ENCODE results near the gene PDCL2. TPM values are rescaled to one million over a fixed set of nuclear protein-coding genes. Genes with fewer than 3 reads are reported as not detected.
"Not testable (repeated sequence)": the region's sequence is repeated elsewhere in the genome, so short reads cannot be mapped to it uniquely, and the experiment has no call there.

The PDCL2 gene
- total and polyA plus RNA-seq, 3 experiments from 2014 or later: not detected

DNA sequence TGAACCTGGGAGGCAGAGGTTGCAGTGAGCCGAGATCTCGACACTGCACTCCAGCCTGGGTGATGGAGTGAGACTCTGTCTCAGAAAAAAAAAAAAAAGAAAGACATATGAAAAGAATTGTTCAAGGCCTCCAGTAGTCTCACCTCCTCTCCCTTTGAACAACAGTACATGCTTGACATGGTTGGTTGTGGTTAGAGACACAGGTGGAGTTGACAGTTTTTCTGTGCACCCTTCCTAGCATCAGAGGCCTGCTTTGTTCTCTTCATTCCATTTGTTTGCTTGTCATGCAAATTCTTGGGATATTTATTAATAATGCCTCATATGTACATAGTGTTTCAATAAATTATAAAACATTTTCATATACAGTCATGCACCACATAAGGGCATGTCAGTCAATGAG is 18.3 kb upstream of the PDCL2 start:
- Histone ChIP-seq H3K9me3 (ENCODE audit: low read length) (no peaks in the 10 kb centered on the region), H3K4me3 (ENCODE audit: low read length) (no peak overlapping the region), H3K36me3 (ENCODE audit: insufficient read depth, low read length) (no peaks in the 10 kb centered on the region), H3K4me1 (ENCODE audit: insufficient read depth, low read length) (no peaks in the 10 kb centered on the region), H3K27me3 (ENCODE audit: insufficient read depth, low read length, poor library complexity, severe bottlenecking) (no peaks in the 10 kb centered on the region), H3K27ac (ENCODE audit: low read depth, low read length) (no peak overlapping the region)
- peaks cover 3 to 5% of the 10 kb centered on the region in 2 donors for H3K27me3 Mint-ChIP-seq
- no peak for DNase-seq
- CTCF ChIA-PET: no interaction called here
- H3K27ac Mint-ChIP-seq: no peak overlapping the region
- H3K4me1 Mint-ChIP-seq: peaks cover 6 to 11% (median 7%) of the 10 kb centered on the region in 3 donors
- H3K36me3 Mint-ChIP-seq: no peaks in the 10 kb centered on the region
- no peaks in the 10 kb centered on the region for H3K9me3 Mint-ChIP-seq
- POLR2A ChIA-PET: no interaction called here
- peak overlapping the region in 1 of 7 donors; percentile 80 for H3K4me3 Mint-ChIP-seq

DNA sequence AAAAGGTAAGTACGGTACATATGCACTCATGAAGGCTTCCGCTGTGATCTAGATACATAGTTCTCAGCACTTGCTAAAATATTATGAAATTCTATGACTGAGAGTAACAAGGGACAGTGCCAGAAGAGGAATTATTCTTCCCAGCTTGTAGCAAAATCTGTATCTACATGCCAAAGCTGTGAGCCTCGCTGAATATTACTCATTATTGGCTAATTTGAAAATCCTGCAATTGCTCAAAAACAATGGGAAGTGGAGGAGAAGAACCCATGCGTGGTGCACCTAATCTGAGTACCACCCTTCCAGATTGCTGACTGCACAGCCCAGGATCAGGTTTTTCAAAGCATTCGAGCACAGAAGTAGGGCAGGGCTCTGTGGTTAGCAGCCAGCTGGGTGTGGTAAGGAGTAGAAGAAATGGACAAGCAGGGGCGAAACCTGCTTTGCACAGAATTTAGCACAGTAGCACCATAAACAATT is 17.4 kb upstream of the PDCL2 start:
- Histone ChIP-seq H3K27ac (ENCODE audit: low read depth, low read length) (no peak overlapping the region), H3K4me3 (ENCODE audit: low read length) (no peak overlapping the region), H3K4me1 (ENCODE audit: insufficient read depth, low read length) (no peaks in the 10 kb centered on the region), H3K27me3 (ENCODE audit: insufficient read depth, low read length, poor library complexity, severe bottlenecking) (no peaks in the 10 kb centered on the region), H3K36me3 (ENCODE audit: insufficient read depth, low read length) (no peaks in the 10 kb centered on the region), H3K9me3 (ENCODE audit: low read length) (no peaks in the 10 kb centered on the region)
- H3K9me3 Mint-ChIP-seq: no peaks in the 10 kb centered on the region
- no peak for DNase-seq
- H3K36me3 Mint-ChIP-seq: no peaks in the 10 kb centered on the region
- peak overlapping the region in 6 of 7 donors; percentile 43 to 80 (median 54) for H3K4me3 Mint-ChIP-seq
- ChIA-PET CTCF (no interaction called here), POLR2A (no interaction called here)
- peaks cover 6 to 11% (median 7%) of the 10 kb centered on the region in 3 donors for H3K4me1 Mint-ChIP-seq
- peaks cover 3 to 9% of the 10 kb centered on the region in 2 donors for H3K27me3 Mint-ChIP-seq
- peak overlapping the region in 7 of 8 donors; percentile 11 to 77 (median 62) for H3K27ac Mint-ChIP-seq

DNA sequence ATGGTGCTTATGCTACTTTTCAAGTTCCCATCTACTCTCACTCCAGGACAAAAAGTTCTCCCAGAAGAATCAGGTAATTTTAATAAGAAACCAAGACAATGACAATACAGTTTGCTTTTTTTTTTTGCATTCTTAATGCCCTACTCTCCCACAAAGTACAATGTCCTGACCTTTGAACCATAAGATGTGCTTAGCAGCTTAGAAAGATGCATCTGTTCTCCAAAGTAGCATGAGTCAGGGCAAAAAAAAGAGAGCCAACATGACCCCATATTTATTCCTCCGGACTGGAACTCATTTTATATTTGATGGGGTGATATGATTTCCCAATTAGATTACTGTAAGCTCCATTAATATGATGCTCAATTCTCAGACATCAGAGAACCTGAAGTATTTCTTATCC is 16.5 kb upstream of the PDCL2 start:
- Mint-ChIP-seq H3K9me3 (no peaks in the 10 kb centered on the region), H3K4me3 (no peak overlapping the region), H3K27me3 (peaks cover 3 to 9% of the 10 kb centered on the region in 2 donors), H3K36me3 (no peaks in the 10 kb centered on the region), H3K4me1 (peaks cover 6 to 11% (median 7%) of the 10 kb centered on the region in 3 donors), H3K27ac (peak overlapping the region in 2 of 8 donors; percentile 22 to 32)
- POLR2A ChIA-PET: no interaction called here
- no peaks in the 10 kb centered on the region for H3K4me1 ChIP-seq (ENCODE audit: insufficient read depth, low read length)
- no peak overlapping the region for H3K4me3 ChIP-seq (ENCODE audit: low read length)
- H3K27ac ChIP-seq (ENCODE audit: low read depth, low read length): no peak overlapping the region
- H3K9me3 ChIP-seq (ENCODE audit: low read length): no peaks in the 10 kb centered on the region
- H3K27me3 ChIP-seq (ENCODE audit: insufficient read depth, low read length, poor library complexity, severe bottlenecking): no peaks in the 10 kb centered on the region
- no peaks in the 10 kb centered on the region for H3K36me3 ChIP-seq (ENCODE audit: insufficient read depth, low read length)
- CTCF ChIA-PET: no interaction called here
- no peak for DNase-seq

DNA sequence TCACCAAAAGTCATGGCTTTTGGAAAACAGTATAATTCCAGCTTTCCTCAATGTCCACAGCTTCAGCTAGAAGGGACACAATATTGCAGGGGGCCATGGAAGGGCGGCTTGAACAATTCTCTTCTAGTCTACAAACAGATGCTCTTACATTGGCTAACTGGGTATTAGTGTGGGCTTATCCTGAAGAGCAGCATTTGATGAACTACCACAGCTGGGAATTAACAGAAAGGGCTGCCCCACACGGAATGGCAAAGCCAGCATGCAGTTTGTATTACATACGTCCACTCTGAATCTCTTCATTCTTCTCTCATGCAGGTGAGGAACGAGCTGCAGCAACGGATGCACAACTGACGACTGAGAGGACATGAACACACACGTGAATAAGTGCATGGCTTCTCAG is 13.0 kb upstream of the PDCL2 start:
- Mint-ChIP-seq H3K36me3 (no peaks in the 10 kb centered on the region), H3K27ac (no peak overlapping the region), H3K4me3 (no peak overlapping the region), H3K4me1 (peaks cover 6 to 11% (median 7%) of the 10 kb centered on the region in 3 donors), H3K9me3 (no peaks in the 10 kb centered on the region), H3K27me3 (peaks cover 3 to 12% of the 10 kb centered on the region in 2 donors)
- H3K27me3 ChIP-seq (ENCODE audit: insufficient read depth, low read length, poor library complexity, severe bottlenecking): no peaks in the 10 kb centered on the region
- H3K4me3 ChIP-seq (ENCODE audit: low read length): no peak overlapping the region
- POLR2A ChIA-PET: interaction anchor here (0.6 kb wide), 1 partner anchor 208 kb away, joined by 4 read pairs; no protein-coding TSS in a partner anchor
- CTCF ChIA-PET: no interaction called here
- H3K36me3 ChIP-seq (ENCODE audit: insufficient read depth, low read length): no peaks in the 10 kb centered on the region
- DNase-seq: no peak
- no peaks in the 10 kb centered on the region for H3K4me1 ChIP-seq (ENCODE audit: insufficient read depth, low read length)
- no peaks in the 10 kb centered on the region for H3K9me3 ChIP-seq (ENCODE audit: low read length)
- H3K27ac ChIP-seq (ENCODE audit: low read depth, low read length): no peak overlapping the region

DNA sequence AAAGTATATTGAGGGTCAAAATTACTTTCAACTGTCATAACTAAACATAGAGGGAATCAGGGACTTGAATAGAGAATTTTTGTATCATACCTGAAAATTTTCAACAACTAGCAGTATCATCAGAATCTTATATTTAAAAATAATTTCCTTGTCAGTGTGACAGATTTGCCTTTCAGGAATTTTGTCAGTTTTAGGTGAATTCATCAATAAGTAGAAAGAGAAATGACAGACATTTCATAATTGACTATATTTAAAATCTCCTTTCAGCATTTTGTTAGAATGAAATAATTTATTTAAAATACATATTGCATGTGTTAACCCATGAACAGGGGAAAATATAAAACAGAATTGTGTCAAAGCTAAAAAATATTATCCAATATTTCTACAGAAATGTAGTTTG is 8.6 kb upstream of the PDCL2 start:
- Mint-ChIP-seq H3K4me1 (no peaks in the 10 kb centered on the region), H3K9me3 (peaks cover 0 to 3% (median 0%) of the 10 kb centered on the region in 5 donors), H3K36me3 (peaks cover 0 to 6% (median 0%) of the 10 kb centered on the region in 3 donors), H3K4me3 (no peak overlapping the region), H3K27ac (no peak overlapping the region), H3K27me3 (peaks cover 6 to 18% of the 10 kb centered on the region in 2 donors)
- Histone ChIP-seq H3K9me3 (ENCODE audit: low read length) (no peaks in the 10 kb centered on the region), H3K36me3 (ENCODE audit: insufficient read depth, low read length) (no peaks in the 10 kb centered on the region), H3K4me3 (ENCODE audit: low read length) (no peak overlapping the region), H3K4me1 (ENCODE audit: insufficient read depth, low read length) (no peaks in the 10 kb centered on the region), H3K27ac (ENCODE audit: low read depth, low read length) (no peak overlapping the region), H3K27me3 (ENCODE audit: insufficient read depth, low read length, poor library complexity, severe bottlenecking) (no peaks in the 10 kb centered on the region)
- no peak for DNase-seq
- POLR2A ChIA-PET: no interaction called here
- CTCF ChIA-PET: no interaction called here

DNA sequence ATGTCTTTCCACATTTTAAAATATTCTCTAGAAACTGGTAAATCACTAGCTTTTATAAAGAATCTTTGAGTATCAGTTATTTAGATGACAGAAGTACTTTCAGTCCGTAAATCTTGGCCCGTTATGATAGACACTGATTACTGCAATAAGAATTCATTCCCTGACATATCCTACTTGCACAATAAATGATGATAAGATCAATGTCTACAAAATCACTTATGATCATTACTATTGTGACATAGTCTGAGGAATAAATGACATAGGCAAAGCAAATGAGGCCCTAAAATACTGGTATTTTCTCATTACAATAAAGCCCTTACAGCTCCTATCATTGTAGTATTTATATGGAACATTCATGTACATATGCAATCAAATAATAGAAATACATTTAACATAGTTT is 6.6 kb upstream of the PDCL2 start:
- H3K4me1 Mint-ChIP-seq: no peaks in the 10 kb centered on the region
- no peak overlapping the region for H3K27ac Mint-ChIP-seq
- peaks cover 0 to 6% (median 0%) of the 10 kb centered on the region in 3 donors for H3K36me3 Mint-ChIP-seq
- Histone ChIP-seq H3K27me3 (ENCODE audit: insufficient read depth, low read length, poor library complexity, severe bottlenecking) (no peaks in the 10 kb centered on the region), H3K4me1 (ENCODE audit: insufficient read depth, low read length) (no peaks in the 10 kb centered on the region), H3K4me3 (ENCODE audit: low read length) (no peak overlapping the region), H3K27ac (ENCODE audit: low read depth, low read length) (no peak overlapping the region), H3K36me3 (ENCODE audit: insufficient read depth, low read length) (no peaks in the 10 kb centered on the region), H3K9me3 (ENCODE audit: low read length) (no peaks in the 10 kb centered on the region)
- H3K4me3 Mint-ChIP-seq: no peak overlapping the region
- CTCF ChIA-PET: no interaction called here
- H3K9me3 Mint-ChIP-seq: peaks cover 0 to 3% (median 0%) of the 10 kb centered on the region in 5 donors
- H3K27me3 Mint-ChIP-seq: peaks cover 6 to 9% of the 10 kb centered on the region in 2 donors
- POLR2A ChIA-PET: no interaction called here
- DNase-seq: no peak

DNA sequence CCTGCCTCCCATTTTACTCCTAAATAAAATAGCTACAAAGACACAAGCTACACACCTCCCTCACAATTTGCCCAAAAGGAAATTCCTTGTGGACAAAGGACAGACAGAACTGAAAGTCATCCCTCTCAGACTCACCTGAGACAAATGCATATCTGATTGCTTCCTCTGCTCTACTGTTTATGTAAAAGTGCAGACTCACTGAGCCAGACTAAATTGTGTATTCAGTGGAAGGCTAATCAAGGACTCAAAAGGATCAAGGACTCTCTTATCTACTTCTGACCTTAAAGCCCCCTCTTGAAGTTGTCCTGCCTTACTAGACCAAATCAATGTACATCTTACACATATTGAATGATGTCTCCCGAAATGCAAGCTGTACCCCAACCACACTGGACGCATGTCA is 3.9 kb downstream of the PDCL2 start:
- no peaks in the 10 kb centered on the region for H3K27me3 ChIP-seq (ENCODE audit: insufficient read depth, low read length, poor library complexity, severe bottlenecking)
- ChIA-PET CTCF (no interaction called here), POLR2A (no interaction called here)
- H3K9me3 Mint-ChIP-seq: peaks cover 6 to 12% (median 9%) of the 10 kb centered on the region in 5 donors
- no peak for DNase-seq
- H3K27ac ChIP-seq (ENCODE audit: low read depth, low read length): no peak overlapping the region
- peaks cover 20 to 31% of the 10 kb centered on the region in 2 donors for H3K27me3 Mint-ChIP-seq
- no peaks in the 10 kb centered on the region for H3K4me1 Mint-ChIP-seq
- peaks cover 0 to 14% (median 2%) of the 10 kb centered on the region in 3 donors for H3K36me3 Mint-ChIP-seq
- H3K9me3 ChIP-seq (ENCODE audit: low read length): no peaks in the 10 kb centered on the region
- H3K36me3 ChIP-seq (ENCODE audit: insufficient read depth, low read length): no peaks in the 10 kb centered on the region
- H3K4me3 ChIP-seq (ENCODE audit: low read length): no peak overlapping the region
- H3K27ac Mint-ChIP-seq: no peak overlapping the region
- no peak overlapping the region for H3K4me3 Mint-ChIP-seq
- no peaks in the 10 kb centered on the region for H3K4me1 ChIP-seq (ENCODE audit: insufficient read depth, low read length)

DNA sequence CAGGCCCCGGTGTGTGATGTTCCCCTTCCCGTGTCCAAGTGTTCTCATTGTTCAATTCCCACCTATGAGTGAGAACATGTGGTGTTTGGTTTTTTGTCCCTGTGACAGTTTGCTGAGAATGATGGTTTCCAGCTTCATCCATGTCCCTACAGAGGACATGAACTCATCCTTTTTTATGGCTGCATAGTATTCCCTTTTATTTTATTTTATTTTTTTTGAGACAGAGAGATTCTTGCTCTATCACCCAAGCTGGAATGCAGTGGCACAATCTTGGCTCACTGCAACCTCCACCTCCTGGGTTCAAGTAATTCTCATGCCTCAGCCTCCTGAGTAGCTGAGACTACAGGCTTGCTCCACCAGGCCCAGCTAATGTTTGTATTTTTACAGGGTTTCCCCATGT is 9.3 kb downstream of the PDCL2 start:
- H3K27me3 ChIP-seq (ENCODE audit: insufficient read depth, low read length, poor library complexity, severe bottlenecking); POLR2A ChIA-PET; CTCF ChIA-PET; H3K36me3 Mint-ChIP-seq; DNase-seq; H3K36me3 ChIP-seq (ENCODE audit: insufficient read depth, low read length); H3K9me3 ChIP-seq (ENCODE audit: low read length); H3K27ac Mint-ChIP-seq; H3K27ac ChIP-seq (ENCODE audit: low read depth, low read length); H3K4me1 Mint-ChIP-seq; H3K4me3 ChIP-seq (ENCODE audit: low read length); H3K4me1 ChIP-seq (ENCODE audit: insufficient read depth, low read length); H3K4me3 Mint-ChIP-seq: not testable (repeated sequence)
- peaks cover 8 to 13% (median 10%) of the 10 kb centered on the region in 5 donors for H3K9me3 Mint-ChIP-seq
- H3K27me3 Mint-ChIP-seq: peaks cover 8 to 20% of the 10 kb centered on the region in 2 donors
